GM12891 (cell line): ENCODE measurements around the gene RNF40.

Source experiments
- PAX5 ChIP-seq: IDR thresholded peaks from 2 replicates; pipeline ENCODE4 v1.6.1; 2011; ENCODE audit warnings: low read length, moderate library complexity, mild to moderate bottlenecking; ENCODE audit not compliant: insufficient read depth, severe bottlenecking
- POLR2A ChIP-seq: IDR thresholded peaks from 2 replicates; pipeline ENCODE4 v1.6.1; 2011; ENCODE audit warnings: low read depth, low read length, control low read depth
- POLR2AphosphoS5 ChIP-seq: IDR thresholded peaks from 2 replicates; pipeline ENCODE4 v1.6.1; 2011; ENCODE audit warnings: low read depth, low read length, control low read depth
- SPI1 ChIP-seq: IDR thresholded peaks from 2 replicates; pipeline ENCODE4 v1.6.1; 2011; ENCODE audit warnings: low read depth, low read length, control low read depth
- TAF1 ChIP-seq: IDR thresholded peaks from 2 replicates; pipeline ENCODE4 v1.6.1; 2011; ENCODE audit warnings: low read depth, low read length, control low read depth

DNA sequence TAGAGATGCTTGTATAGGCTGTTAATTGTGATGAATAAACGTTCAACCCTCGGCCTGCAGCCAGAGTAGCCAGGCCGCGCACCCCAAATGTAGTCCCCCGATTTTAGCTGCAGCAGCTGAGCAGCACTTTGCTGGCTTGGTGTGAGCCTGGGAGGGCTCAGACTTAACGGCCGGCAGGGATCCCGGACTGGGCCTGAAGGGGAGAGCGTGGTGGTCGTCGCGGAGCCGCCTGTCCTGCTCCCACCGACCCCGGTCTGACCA, 12.9 kb downstream of the RNF40 start:
- TF ChIP-seq POLR2AphosphoS5 (no peak), POLR2A (no peak; the same call in 1 of the 2 replicates), TAF1 (no peak), PAX5 (no peak), SPI1 (no peak)
